Superior temporal gyrus (tissue), 1 donor: ENCODE measurements around the gene TMEM109.
"Not testable (repeated sequence)": the region's sequence is repeated elsewhere in the genome, so short reads cannot be mapped to it uniquely, and the experiment has no call there.

Source experiments
- DNase-seq: peaks from one replicate; pipeline ENCODE4 v3.0.0-alpha.2; 2016; ENCODE audit errors: extremely low spot score

Gene TMEM109

DNA sequence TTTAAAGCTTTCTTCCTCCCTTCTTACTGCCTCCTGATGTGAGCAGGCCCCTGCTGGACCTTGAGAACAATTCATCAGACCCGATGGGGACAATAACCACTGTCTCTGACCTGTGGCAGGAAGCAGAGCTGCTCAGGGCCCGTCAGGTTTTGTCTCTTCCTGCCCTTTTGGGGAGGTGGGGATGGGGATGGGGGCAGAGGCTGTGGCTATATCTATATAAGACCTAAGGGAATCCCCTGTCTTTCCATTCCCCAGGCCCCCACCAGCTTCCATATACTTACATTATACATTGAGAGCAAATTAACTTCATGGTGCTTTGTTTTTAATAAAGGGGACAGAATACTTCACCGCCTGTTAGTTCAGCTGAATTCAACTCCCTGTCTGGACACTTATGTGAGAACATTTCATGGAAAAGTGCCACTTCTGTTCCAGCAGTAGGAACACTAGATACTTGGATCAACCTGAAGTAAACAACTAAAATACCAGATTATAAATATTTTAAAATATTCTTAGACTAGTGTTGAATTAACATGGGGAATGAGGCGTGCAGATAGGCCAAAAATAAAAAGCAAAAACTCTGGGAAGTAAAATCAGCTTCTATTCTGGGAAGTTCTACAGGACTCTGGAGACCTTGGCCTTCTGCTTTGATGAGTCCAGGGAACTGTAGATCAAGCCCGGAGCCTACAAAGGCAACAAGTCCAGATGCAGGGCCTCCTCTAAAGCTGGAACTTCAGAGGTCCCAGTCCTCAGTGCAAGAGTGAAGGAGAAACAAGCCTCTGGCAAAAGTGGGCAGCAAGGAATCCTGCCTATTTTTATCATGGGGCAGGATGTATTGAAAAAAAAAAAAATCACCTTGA, 35.5 kb upstream of the TMEM109 start:
- no peak for DNase-seq

DNA sequence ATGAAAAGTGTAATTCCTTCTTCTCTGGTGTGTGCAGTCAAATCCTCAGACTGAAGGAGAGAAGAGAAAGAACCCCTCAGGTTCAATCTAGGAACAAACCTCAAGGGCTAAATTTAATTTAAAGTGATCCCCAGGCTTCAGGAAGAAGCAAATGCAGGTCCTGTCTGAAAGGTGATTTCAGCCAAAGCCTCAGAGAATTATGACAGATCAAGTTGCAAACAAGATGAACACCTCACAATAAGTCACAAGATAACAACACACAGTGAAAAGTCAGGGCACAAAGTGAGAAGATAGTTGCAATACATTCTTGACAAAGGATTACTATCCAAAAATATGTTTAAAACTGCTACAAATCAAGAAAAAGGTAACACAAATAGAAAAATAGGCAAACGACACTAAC, 34.9 kb upstream of the TMEM109 start:
- DNase-seq, result no peak

DNA sequence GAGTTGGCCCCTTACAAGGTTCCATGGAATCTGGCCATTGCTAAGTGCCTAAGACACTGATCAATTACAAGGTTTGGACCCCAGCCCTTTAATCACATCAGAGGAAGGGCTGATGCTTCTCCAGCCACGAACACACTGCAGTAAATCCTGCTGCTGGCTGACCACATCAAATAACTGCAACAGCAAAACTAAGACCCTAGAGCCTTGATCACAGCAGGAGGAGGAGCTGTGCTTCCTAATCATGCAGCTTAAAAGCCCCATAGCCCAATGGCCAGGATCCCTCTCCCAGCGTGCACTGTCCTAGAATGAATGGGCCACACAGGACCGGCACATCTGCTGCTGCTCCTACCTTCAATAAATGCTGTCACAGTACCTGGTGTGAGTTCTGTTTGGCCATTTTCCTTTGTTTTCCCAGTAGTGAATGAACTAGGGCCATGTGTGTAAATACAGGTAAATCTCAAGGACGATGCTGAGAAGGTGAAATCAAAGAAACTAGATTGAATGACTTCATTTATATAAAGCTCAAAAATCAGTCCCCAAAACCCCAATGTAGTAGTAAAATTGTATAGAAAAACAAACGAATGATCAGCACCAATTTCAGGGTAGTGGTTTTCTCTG, 33.9 kb upstream of the TMEM109 start:
- no peak for DNase-seq

DNA sequence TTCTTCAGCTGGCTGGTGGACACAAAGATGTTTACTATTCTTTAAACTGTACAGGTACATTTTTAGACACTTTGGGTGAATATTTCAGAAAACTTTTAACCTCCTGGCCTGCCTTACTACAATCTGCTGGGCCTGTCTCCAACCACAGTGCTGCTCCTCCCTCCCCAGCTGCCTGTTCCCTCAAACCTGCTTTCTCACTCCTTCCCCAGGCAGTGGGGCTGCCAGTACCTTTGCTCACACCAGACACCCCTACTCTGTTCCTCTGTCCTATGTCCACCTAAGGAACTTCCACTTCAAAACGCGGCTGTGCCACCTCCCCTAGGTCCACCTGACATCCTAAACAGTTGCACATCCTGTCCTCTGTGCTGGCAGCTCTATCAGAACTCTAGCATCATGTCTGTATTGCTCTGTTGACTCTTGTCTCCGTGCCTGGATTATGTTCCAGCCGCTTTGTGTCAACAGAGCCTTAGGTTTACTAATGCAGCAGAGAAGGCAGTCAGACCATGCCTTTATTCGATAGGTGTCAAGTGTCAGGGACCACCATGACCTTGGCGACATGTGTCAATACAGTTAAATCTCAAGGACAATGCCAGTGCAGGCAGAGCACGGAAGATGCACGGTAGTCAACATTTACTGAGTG, 33.2 kb upstream of the TMEM109 start:
- DNase-seq, result no peak

DNA sequence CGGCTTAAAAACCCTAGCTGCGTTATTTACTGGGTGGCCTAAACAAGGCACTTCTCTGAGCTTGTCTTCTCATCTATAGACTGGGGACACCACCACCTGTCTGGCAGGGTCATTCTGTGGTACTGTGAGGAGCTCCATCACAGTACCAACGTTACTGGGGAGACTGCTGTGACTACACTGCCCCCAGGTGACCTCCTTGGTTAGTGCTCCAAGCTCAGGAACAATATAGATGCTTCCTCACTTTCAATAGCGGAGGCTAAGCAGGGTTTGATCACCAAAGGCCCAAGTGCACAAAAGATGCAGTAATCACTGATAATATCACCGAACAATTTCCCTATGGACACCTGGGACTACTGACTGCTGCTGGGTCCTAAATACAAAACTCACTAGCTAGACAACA, 26.4 kb upstream of the TMEM109 start:
- DNase-seq, result peak; percentile 43

DNA sequence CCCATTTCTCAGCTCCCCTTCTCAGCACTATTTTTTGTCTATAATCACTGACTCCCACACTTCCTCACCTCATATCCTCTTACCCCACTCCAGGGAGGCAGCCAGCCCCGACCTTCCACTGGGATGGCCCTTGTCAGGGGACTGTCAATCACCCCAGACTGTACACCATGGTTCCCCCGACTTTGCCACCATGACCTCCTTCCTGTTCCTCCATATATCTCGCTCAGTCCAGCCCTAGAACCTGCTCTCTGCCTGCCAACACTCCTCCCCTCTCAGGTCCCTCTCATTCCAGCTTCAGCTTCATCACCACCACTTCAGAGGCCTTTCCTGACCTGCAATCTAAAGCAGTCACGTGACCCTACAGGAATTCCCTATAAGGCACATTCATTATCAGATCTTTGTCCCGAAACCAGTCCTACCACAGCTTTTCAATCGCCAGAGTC, 24.1 kb upstream of the TMEM109 start:
- DNase-seq, result no peak

DNA sequence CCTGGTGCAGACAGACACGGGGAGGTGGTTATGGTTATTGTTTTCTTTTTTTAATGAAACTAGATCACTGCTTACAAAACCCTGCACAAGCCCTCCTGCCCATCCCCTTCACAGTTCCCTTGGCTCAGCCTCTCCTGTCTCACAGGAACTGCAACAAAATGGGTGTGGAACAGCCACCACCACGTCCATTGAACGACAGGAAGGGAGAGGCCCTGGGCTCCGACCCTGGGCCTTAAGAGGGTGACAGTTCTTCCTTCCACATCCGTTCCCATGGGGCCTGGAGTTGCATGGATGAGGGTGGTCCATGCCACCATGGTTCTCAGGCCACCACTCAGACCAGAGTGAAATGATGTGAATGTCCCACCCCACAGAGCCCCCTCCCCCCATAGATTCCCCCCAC, 23.3 kb upstream of the TMEM109 start:
- no peak for DNase-seq

DNA sequence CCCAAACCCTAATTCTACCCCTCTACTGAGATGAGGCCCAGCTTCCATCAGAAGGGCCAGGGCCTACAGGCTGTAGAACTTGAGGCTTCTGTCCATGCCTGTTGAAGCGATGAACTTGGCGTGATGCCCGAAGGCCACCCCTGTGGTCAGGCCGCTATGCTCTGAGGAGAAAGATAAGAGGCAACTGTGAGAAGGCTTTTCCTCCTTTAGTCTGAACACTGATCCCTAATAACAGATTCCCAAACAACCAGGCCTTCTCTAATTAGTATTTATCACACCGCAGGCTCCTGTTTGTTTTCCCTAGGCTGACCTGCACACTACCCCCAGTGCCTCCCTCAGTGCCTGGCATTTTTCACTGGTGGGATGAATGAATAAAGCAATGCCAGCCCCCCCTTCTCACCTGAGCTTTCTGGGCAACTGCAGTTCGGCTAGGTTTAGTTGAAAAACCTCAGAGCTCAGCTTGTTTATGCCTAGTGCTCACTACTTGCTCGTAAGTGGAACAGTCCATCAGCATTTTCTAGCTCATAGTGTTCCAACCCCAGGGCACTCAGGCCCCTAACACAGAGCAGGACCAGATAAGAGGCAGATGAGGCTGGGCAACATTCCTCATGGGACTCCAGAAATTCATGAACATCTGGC, 22.7 kb upstream of the TMEM109 start:
- no peak for DNase-seq

DNA sequence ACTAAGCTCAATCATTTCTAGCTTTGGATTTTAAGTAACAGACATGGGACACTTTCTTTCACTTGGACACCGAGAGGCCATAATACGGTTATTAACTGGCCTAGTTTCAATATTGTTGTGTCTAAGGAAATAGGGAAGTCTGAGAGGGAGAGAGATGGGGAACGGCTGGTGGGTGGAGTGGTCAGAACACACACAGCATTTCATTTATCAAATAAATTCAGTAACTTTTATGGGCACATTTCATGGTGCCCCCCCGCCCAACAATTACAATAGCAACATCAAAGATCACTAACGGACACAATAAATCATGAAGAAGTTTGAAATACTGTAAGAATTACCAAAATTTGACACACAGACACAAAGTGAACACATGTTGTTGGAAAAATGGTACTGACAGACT, 18.3 kb upstream of the TMEM109 start:
- no peak for DNase-seq

DNA sequence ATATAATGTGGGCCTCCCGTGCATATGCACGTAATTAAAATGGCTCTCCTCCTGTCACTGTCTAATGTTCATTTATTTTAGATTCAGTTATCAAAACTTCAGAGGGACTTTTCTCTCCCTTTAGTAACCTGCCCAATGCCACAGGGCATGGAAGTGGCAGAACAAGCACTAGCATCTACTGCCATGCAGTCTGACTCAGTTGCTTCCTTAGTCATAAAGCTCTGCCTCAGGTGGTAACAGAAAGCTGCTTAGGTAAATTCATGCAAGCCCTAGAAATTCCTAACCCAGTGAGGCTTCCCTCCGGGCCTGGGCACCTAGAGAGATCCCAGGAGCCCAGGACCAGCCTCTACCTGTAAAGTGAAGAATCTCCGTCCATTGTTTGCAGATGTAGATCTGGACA, 16.5 kb upstream of the TMEM109 start:
- DNase-seq, result no peak

DNA sequence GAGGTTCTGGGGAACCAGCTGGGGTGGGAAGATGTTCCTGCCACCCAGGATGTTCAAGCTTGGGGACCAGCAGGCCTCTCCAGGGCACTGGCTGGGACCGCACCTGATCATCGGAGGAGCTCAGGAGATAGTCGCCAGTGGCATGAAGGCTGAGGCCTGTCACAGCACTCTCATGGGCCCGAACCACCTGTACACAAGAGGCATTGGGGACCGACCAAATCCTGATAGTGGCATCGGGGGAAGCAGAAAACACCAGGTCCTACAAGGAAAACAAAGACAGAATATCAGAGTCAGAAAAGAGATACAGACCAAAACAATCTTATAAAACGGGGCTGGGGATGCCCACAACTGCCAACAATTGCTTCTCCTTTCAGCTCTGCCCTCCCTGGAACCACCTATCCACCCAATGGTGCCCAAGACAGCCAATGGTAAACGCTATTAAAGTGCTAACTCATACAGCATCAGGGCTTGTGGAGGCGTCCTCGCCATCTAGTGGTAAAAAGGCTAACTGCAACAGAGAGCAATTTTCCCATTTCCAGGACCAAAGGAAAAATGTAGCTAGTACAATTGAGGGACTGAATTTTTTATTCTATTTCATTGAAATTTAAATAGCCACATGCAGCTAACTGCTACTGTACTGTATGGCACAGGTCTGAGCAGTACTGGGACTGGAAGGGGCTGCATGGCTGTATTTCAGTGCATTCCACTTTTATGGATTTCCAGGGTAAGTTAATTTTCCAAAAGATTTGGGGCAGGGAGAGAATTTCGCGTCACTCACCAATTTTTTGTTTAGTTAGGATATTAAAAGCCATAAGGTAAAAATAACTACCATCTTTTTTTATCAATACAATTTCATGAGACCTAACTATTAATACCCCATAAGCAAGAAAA, 14.7 kb upstream of the TMEM109 start:
- peak; percentile 85 for DNase-seq

DNA sequence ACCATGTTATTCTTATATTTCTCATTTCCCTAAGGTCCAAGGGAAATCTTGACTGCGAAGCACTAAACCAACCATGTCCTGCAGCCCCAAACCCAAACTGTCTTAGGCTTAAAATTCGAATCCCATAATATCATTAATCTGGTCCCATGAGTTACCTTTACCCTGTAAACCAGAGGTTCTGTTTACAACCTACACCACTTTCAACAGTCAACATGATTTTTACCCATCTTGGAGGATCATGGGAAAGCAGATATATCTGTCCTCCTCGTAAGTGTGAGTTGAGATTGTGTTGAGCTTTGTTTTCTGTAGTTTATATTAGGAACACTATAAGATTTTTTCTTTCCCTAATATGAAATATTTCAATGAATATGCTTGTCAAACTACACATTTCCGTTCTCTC, 14.0 kb upstream of the TMEM109 start:
- no peak for DNase-seq

DNA sequence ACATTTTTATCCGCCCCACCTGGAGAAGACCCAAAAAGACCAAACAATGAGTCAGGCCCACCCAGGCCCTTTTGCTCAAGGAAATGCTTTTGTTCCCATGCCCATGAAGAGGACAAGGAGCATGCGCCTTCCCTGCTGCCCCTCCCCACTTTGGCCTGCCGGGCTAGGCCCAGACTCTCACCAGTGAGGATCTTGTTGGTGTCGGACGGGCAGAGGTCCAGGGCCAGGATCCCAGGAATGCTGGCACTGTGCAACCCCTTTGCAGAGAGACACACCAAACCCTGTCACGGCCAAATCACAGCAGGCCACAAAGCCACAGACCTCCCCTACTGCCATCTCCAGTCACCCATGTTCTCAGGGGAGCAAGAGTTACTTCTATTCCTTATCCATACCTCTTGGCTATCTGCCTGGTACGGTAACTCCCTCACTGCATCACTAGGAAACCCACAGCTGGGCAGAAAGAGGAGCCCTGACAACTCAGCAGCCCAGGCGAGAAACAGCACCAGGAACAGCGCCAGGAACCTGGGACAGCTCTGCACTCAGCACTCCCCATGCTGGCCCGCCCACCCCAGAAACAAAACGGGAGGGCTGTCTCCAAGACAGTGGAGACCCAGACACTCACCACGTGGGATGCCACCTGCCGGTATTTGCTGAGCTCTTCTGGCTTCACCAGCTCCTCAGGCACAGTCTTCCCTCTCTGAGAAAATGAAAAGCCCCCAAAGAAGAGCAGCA, 13.1 kb upstream of the TMEM109 start:
- DNase-seq, result peak; percentile 53

DNA sequence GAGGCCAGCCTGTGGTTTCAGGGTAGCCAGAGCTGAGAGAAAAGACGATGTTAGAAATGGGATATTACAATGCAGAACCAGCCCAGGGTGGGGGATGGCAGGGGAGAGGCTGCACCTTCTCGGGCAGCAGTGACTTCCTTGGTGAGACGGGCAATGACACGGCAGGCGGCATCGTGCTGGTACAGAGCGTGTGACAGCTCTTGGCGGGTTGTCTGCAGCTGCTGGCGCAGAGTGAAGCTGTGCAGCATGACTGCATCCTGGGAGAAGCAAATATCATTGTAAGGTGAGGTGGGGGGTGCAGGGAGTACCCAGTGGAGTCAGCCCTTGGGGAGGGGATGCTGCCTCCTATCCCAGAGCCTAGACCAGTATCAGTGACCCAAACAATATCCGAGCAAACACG, 11.3 kb upstream of the TMEM109 start:
- peak; percentile 8 for DNase-seq

DNA sequence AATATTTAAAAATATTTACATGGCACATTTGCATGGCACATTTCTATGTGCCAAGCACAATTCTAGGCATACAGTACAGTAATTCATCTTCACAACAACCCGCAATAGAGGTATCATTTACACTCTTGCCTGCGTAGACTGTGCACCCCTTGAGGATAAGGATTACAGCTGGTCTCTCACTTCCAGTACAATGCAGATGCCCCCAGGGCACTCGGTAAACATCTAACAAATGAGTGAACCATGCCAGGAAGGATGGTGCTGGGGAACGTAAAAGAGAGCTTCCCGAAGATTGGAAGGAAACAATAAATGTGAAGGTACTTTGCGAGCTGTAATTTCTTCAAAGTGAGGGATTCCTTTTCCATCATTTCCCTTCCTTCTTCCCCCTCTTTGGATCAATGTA, 8.9 kb upstream of the TMEM109 start:
- DNase-seq, result no peak

DNA sequence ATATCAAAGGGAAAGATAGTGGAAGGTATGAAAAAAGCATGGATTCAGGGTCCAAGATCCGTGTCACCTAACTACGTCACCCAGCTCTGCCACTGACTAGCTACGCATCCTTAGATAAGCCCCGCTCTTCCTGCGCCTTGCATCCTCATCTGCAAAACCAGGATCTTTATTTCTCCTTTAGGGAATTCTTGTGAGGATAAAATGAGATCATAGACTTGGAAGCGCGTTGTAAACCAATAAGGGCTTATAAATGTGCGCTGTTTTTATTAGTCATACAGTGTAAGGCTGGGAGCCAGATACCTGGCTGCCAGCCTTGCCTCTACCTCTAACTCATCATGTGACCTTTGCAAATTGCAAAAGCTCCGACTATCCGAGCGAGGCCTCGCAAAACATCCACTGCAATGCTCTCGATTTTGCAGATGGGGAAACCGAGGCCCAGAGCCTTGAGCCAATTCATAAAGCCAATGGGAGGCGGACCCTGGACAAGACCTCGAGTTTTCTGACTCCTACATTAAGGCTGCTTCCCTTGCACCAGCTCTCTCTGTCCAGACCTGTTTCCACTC, 8.3 kb upstream of the TMEM109 start:
- DNase-seq, result peak; percentile 46

DNA sequence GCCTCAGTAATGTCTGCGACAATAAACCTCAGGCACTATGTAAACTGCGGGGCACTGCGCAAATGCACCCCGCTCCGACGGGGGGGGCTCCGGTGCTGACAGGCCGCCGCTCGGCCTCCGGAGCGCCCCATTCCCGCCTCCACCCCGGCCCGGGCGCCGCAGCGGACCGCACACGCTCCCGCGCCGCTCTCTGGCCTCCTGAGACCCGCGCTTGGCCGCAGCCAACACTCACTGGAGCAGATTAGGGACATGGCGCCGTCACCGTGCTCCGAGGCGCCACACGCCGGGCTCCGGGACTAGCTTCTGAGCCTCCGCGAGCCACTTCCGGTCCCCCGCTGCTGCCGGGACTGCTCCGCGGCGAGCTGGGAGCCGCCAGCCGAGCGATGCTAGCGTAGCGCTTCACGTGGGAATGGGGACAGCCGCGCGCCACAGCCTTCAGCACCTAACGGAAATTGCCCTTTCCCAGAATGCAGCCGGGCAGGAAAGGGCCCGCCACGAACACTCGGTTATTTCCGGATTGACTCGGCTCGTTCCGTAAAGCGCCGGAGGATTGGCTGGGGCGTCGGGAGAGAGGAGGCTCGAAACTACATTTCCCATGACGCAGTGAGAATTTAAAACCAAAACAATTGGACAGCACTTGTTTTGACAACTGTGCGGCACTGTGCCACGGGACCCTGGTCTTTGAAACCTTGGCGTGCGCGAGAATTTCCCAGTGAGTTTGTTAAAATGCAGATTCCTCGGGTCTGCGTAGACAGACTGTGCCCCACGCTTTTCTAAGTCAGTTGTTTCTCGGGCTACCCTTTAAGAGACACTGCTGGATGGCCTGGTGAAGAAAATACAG, 7.6 kb upstream of the TMEM109 start, which contains the start of gene PRPF19:
PRPF19 (minus strand) TSS at position 454 of the 841 bp plus-strand sequence; CDS start at position 251, 203 bp downstream.
- peak; percentile 100 for DNase-seq

DNA sequence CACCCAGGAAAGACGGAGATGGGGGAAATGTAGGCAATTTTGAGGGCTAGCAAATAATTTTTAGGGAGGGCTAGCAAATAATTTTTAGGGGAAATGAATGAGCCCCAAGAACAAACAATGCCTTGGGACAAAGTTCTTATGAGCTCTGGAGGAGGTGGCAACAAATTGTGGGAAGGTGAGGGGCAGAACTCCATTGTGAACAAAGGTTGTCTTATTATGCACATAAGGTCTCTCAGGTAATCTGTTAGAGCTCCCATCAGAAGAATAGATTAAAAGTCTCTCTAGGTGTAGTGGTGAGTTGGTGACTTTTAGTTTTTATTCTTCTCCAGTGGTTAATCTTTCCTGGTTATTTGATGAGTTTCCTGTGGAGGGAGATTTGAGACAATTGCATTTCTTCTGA, 5.2 kb upstream of the TMEM109 start:
- DNase-seq, result no peak

DNA sequence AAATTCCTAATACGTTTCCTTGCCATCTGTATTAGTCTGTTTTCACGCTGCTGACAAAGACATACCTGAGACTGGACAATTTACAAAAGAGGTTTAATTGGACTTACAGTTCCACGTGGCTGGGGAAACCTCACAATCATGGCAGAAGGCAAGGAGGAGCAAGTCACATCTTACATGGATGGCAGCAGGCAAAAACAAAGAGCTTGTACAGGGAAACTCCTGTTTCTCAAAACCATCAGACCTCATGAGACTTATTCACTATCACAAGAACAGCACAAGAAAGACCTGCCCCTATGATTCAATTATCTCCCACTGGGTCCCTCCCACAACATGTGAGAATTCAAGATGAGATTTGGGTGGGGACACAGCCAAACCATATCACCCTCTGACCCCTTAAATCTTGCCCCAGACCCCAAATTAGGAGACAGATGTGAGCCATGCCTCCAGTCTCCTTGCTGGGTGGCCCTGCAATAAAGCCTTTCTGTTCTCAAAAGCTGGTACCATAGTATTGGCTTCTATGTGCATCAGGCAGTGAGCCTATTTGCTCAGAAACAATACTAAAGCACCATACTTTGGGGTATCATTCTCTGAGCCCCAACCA, 4.2 kb upstream of the TMEM109 start:
- not testable (repeated sequence) for DNase-seq
